GM20000 (cell line): ENCODE data around the gene STK38L.

Source experiments
- DNase-seq: peaks from one replicate; pipeline ENCODE4 v3.0.0; 2012; ENCODE audit warnings: low spot score
- CTCF ChIP-seq: IDR thresholded peaks from 2 replicates; pipeline ENCODE4 v1.5.1; 2012; ENCODE audit warnings: mild to moderate bottlenecking, control low read depth; ENCODE audit errors: extremely low read depth, missing control alignments

Gene STK38L

GRCh38 chr12:27337376-27337775 is 93.3 kb downstream of the STK38L start:
- no peak for DNase-seq
- TF ChIP-seq CTCF, result no peak

- no peak for DNase-seq
- no peak for TF ChIP-seq CTCF
Observed at GRCh38 chr12:27338473-27338872, 94.4 kb downstream of the STK38L start.

- no peak for TF ChIP-seq CTCF
- DNase-seq, result no peak
Observed at GRCh38 chr12:27340971-27341370, 96.9 kb downstream of the STK38L start.

GRCh38 chr12:27342536-27342935 is 98.5 kb downstream of the STK38L start:
- no peak for DNase-seq
- no peak for TF ChIP-seq CTCF

GRCh38 chr12:27343255-27344000 is 99.3 kb downstream of the STK38L start:
- DNase-seq, result no peak
- no peak for TF ChIP-seq CTCF

GRCh38 chr12:27344246-27344645 is 100.2 kb downstream of the STK38L start:
- TF ChIP-seq CTCF, result no peak
- no peak for DNase-seq

GRCh38 chr12:27344760-27345159 is 100.7 kb downstream of the STK38L start:
- no peak for DNase-seq
- no peak for TF ChIP-seq CTCF
